HG03095 (cell line): ENCODE measurements around the gene PRTN3.

Experiments
- ATAC-seq: cut with Tn5 transposase; IDR thresholded peaks from one replicate; pipeline ENCODE4 v1.9.1; 2021; ENCODE audit warnings: moderate library complexity; ENCODE audit not compliant: unreplicated experiment

PRTN3 gene

GRCh38 chr19:840519-841206, at the start of gene PRTN3:
PRTN3 (plus strand) TSS chr19:840999; CDS start chr19:841009, 10 bp downstream.
- no peak for ATAC-seq

GRCh38 chr19:791007-791566, 49.7 kb upstream of the PRTN3 start:
- no peak for ATAC-seq

GRCh38 chr19:791567-792305, 49.1 kb upstream of the PRTN3 start:
- ATAC-seq = no peak

- ATAC-seq = no peak
These were observed 48.4 kb upstream of the PRTN3 start for GRCh38 chr19:792306-792885.

GRCh38 chr19:793806-794205, 47.0 kb upstream of the PRTN3 start:
- no peak for ATAC-seq

- no peak for ATAC-seq
These were observed 45.7 kb upstream of the PRTN3 start for GRCh38 chr19:795073-795611.

GRCh38 chr19:795691-796581, 44.9 kb upstream of the PRTN3 start:
- ATAC-seq = no peak

GRCh38 chr19:796692-797527, 43.9 kb upstream of the PRTN3 start, which contains the start of gene PTBP1:
PTBP1 (plus strand) TSS chr19:797452; CDS start chr19:797498, 46 bp downstream.
- peak; percentile 56 for ATAC-seq

GRCh38 chr19:797528-798414, 43.0 kb upstream of the PRTN3 start:
- ATAC-seq = peak; percentile 28

GRCh38 chr19:798415-799075, 42.3 kb upstream of the PRTN3 start:
- no peak for ATAC-seq

- no peak for ATAC-seq
These were observed 41.5 kb upstream of the PRTN3 start for GRCh38 chr19:799076-799881.

- ATAC-seq = no peak
These were observed 40.3 kb upstream of the PRTN3 start for GRCh38 chr19:800360-801029.

GRCh38 chr19:801030-801860, 39.6 kb upstream of the PRTN3 start:
- ATAC-seq = no peak

- no peak for ATAC-seq
These were observed 38.8 kb upstream of the PRTN3 start for GRCh38 chr19:801861-802497.

- ATAC-seq = no peak
These were observed 38.2 kb upstream of the PRTN3 start for GRCh38 chr19:802498-803098.
